Loucy (cell line): ENCODE measurements around the gene ANAPC10.

Source experiments
- H2AFZ ChIP-seq: fragments of 200-600 bp; sonication (generic); 2 replicates; pipeline ENCODE4 v1.6.0; 2016; ENCODE audit warnings: antibody characterized with exemption, mild to moderate bottlenecking, low read length, moderate library complexity
- H3F3A ChIP-seq: fragments of 200-600 bp; 2 replicates; pipeline ENCODE4 v1.6.0; 2016; ENCODE audit warnings: antibody characterized with exemption, low read depth, mild to moderate bottlenecking
- H3K27me3 ChIP-seq: fragments of 200-600 bp; sonication (generic); 2 replicates; pipeline ENCODE4 v1.6.1; 2014; ENCODE audit warnings: low read length, mild to moderate bottlenecking; ENCODE audit not compliant: insufficient read depth, poor library complexity, severe bottlenecking
- H3K36me3 ChIP-seq: fragments of 200-600 bp; sonication (generic); 2 replicates; pipeline ENCODE4 v1.6.1; 2016; ENCODE audit warnings: low read length; ENCODE audit not compliant: insufficient read depth
- H3K4me1 ChIP-seq: fragments of 200-600 bp; sonication (generic); 2 replicates; pipeline ENCODE4 v1.5.1; 2014; ENCODE audit warnings: low read length, mild to moderate bottlenecking; ENCODE audit not compliant: insufficient read depth, poor library complexity, severe bottlenecking
- H3K4me2 ChIP-seq: fragments of 200-600 bp; sonication (generic); 2 replicates; pipeline ENCODE4 v1.6.0; 2014; ENCODE audit warnings: antibody characterized with exemption, low read length, low read depth, mild to moderate bottlenecking; ENCODE audit not compliant: poor library complexity, severe bottlenecking
- H3K4me3 ChIP-seq: fragments of 200-600 bp; sonication (generic); 2 replicates; pipeline ENCODE4 v1.5.1; 2014; ENCODE audit warnings: low read length, mild to moderate bottlenecking, mixed read lengths; ENCODE audit not compliant: poor library complexity, severe bottlenecking
- H3K79me2 ChIP-seq: fragments of 200-600 bp; sonication (generic); 2 replicates; pipeline ENCODE4 v1.6.1; 2014; ENCODE audit warnings: low read length; ENCODE audit not compliant: insufficient read depth
- H3K9ac ChIP-seq: fragments of 200-600 bp; sonication (generic); 2 replicates; pipeline ENCODE4 v1.6.0; 2014; ENCODE audit warnings: mild to moderate bottlenecking, low read depth, low read length, moderate library complexity; ENCODE audit not compliant: poor library complexity, severe bottlenecking
- H3K9me2 ChIP-seq: fragments of 200-600 bp; sonication (generic); replicated peaks from 2 replicates; pipeline ENCODE4 v1.6.1; 2016; ENCODE audit warnings: low read depth, low read length, mixed read lengths
- H3K9me3 ChIP-seq: fragments of 200-600 bp; sonication (generic); 2 replicates; pipeline ENCODE4 v1.6.1; 2014; ENCODE audit warnings: mild to moderate bottlenecking, antibody characterized with exemption, low read length, low read depth; ENCODE audit not compliant: insufficient read depth
- H4K20me1 ChIP-seq: fragments of 200-600 bp; sonication (generic); 2 replicates; pipeline ENCODE4 v1.6.0; 2014; ENCODE audit warnings: antibody characterized with exemption, low read length, mild to moderate bottlenecking; ENCODE audit not compliant: insufficient read depth, poor library complexity, severe bottlenecking
- EZH2phosphoT487 ChIP-seq: fragments of 200-600 bp; IDR thresholded peaks from 2 replicates; pipeline ENCODE4 v1.6.1; 2018; ENCODE audit warnings: antibody characterized with exemption, mild to moderate bottlenecking, moderate library complexity, borderline replicate concordance
- TF ChIP-seq, protein P1 (sequence below): fragments of 200-600 bp; sonication (generic); conservative IDR thresholded peaks from 2 replicates; pipeline ENCODE4 v1.5.1; 2014; ENCODE audit warnings: mild to moderate bottlenecking, antibody characterized with exemption, low read length

ANAPC10 gene

DNA sequence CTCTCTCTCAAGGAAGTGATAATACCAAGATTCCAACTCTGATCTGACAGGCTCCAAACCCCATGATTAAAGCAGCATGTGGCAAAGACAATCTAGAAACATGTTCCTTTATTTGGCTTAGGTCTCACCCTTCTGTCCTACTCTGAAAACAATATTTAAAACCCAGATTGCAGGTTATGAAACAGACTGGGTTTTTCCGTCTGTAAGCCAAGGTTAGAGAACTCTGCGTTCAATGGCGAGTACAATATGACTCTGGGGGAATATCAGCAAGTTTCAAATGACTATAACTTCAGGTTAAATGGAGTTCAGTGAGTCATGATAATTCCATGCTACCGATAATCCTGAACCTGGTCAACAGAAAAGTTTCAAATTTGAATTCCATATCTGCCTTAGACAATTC is 50.8 kb downstream of the ANAPC10 start:
- no peak for TF ChIP-seq EZH2phosphoT487
- TF ChIP-seq, protein P1, sequence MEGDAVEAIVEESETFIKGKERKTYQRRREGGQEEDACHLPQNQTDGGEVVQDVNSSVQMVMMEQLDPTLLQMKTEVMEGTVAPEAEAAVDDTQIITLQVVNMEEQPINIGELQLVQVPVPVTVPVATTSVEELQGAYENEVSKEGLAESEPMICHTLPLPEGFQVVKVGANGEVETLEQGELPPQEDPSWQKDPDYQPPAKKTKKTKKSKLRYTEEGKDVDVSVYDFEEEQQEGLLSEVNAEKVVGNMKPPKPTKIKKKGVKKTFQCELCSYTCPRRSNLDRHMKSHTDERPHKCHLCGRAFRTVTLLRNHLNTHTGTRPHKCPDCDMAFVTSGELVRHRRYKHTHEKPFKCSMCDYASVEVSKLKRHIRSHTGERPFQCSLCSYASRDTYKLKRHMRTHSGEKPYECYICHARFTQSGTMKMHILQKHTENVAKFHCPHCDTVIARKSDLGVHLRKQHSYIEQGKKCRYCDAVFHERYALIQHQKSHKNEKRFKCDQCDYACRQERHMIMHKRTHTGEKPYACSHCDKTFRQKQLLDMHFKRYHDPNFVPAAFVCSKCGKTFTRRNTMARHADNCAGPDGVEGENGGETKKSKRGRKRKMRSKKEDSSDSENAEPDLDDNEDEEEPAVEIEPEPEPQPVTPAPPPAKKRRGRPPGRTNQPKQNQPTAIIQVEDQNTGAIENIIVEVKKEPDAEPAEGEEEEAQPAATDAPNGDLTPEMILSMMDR = no peak
- H4K20me1 ChIP-seq = no peaks in the 10 kb centered on the region

DNA sequence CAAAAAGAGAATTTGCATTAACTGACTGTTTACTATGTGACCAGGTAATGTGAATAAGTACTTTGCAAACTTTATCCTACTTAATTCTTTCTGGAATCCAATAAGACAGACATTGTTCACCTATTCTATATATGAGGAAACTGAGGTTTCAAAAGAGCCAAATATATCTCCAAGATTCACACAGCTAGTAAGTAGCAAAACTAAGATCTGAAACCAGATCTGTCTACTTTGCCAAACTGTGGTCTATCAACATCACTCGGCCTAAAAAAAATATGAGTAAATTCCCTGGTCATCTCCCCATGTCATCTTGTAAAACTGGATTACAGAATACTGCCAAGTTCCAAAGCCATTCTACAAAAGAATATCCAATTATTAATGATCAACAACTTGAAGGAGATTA is 52.8 kb downstream of the ANAPC10 start:
- TF ChIP-seq EZH2phosphoT487 = no peak
- TF ChIP-seq, protein P1 = no peak
- no peaks in the 10 kb centered on the region for H3K4me1 ChIP-seq
- H3K79me2 ChIP-seq = peaks cover 10% of the 10 kb centered on the region; the same call in 1 of the 2 replicates
- no peaks in the 10 kb centered on the region for H3K27me3 ChIP-seq
- peaks cover 2% of the 10 kb centered on the region; the same call in 1 of the 2 replicates for H3K36me3 ChIP-seq
- H3F3A ChIP-seq = no peaks in the 10 kb centered on the region
- H3K4me3 ChIP-seq = no peak overlapping the region
- H3K9me3 ChIP-seq = no peaks in the 10 kb centered on the region
- H4K20me1 ChIP-seq = no peaks in the 10 kb centered on the region
- no peak overlapping the region for H2AFZ ChIP-seq
- H3K9me2 ChIP-seq = no peaks in the 10 kb centered on the region
- no peak overlapping the region for H3K4me2 ChIP-seq
- no peak overlapping the region for H3K9ac ChIP-seq

More for the DNA sequence above, 50.8 kb downstream of the ANAPC10 start:
- H3K9me2 ChIP-seq = no peaks in the 10 kb centered on the region
- no peak overlapping the region for H3K4me2 ChIP-seq
- peaks cover 3% of the 10 kb centered on the region; the same call in 1 of the 2 replicates for H3K9me3 ChIP-seq
- H2AFZ ChIP-seq = no peak overlapping the region
- H3K36me3 ChIP-seq = peaks cover 10% of the 10 kb centered on the region; the same call in 1 of the 2 replicates
- H3K4me3 ChIP-seq = no peak overlapping the region
- no peaks in the 10 kb centered on the region for H3F3A ChIP-seq
- no peaks in the 10 kb centered on the region for H3K4me1 ChIP-seq
- H3K27me3 ChIP-seq = no peaks in the 10 kb centered on the region
- peaks cover 6% of the 10 kb centered on the region; the same call in 1 of the 2 replicates for H3K79me2 ChIP-seq
- H3K9ac ChIP-seq = no peak overlapping the region

DNA sequence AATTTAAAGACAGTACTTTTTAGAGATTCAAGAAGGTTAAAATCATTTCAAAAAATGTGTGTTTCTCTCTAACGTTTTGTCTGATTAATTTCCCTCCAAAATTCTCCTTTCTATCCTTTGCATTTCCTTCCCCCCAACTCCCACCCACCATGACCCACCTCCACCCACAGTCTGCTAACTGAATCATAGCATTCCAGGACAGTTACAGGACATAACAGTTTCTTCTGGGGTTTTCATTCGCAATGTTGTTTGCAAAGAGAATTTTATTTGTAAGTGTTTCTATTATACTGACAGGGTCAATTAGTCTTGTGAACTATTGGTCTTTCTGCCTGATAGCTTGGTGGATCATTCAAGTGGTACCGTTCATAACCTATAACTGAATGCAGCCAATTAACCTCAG is 53.7 kb downstream of the ANAPC10 start:
- TF ChIP-seq, protein P1 = no peak
- no peak for TF ChIP-seq EZH2phosphoT487
- H3K4me2 ChIP-seq = no peak overlapping the region
- H3F3A ChIP-seq = no peaks in the 10 kb centered on the region

More for the DNA sequence above, 53.7 kb downstream of the ANAPC10 start:
- Histone ChIP-seq H3K27me3 (no peaks in the 10 kb centered on the region), H3K4me1 (no peaks in the 10 kb centered on the region), H3K79me2 (peaks cover 12% of the 10 kb centered on the region; the same call in 1 of the 2 replicates), H2AFZ (no peak overlapping the region), H3K36me3 (no peaks in the 10 kb centered on the region; the same call in 1 of the 2 replicates), H3K9ac (no peak overlapping the region), H3K9me2 (no peaks in the 10 kb centered on the region), H3K9me3 (no peaks in the 10 kb centered on the region), H4K20me1 (no peaks in the 10 kb centered on the region), H3K4me3 (no peak overlapping the region)
